Common myeloid progenitor, CD34-positive (primary cell): Measurements from ENCODE around the gene BFSP2.

Experiments
- CTCF ChIA-PET: fragments of 350-600 bp; sonication (Branson Sonifier 250); formaldehyde crosslinking; loops from one replicate; lab custom pipeline; 2021; ENCODE audit warnings: antibody characterized with exemption; lab: Charles Lee
- POLR2A ChIA-PET: fragments of 350-600 bp; sonication (Branson Sonifier 250); formaldehyde crosslinking; loops from one replicate; lab custom pipeline; 2021; ENCODE audit warnings: antibody characterized with exemption; lab: Charles Lee
- DNase-seq, 3 donors: peaks; one replicate each; pipeline versions ENCODE4 v3.0.0 to v3.0.0-alpha.2; 2013
- H3K27ac ChIP-seq, 2 experiments: 1 replicate in 1 of 2; 2 replicates in 1 of 2; pipeline ENCODE4 v1.7.0; 2013; ENCODE audit warnings: inconsistent platforms in 2 of 2, low read length in 2 of 2, mild to moderate bottlenecking in 2 of 2, low read depth in 1 of 2, moderate library complexity in 1 of 2; ENCODE audit not compliant: severe bottlenecking in 2 of 2, insufficient read depth in 1 of 2, poor library complexity in 1 of 2
- H3K27me3 ChIP-seq, 5 experiments: replicated peaks in 2 of 5; 1 replicate in 3 of 5; 2 replicates in 2 of 5; pipeline versions ENCODE4 v1.6.1 to v1.7.0; 2013; ENCODE audit warnings: low read length in 4 of 5, mild to moderate bottlenecking in 2 of 5, moderate library complexity in 2 of 5, inconsistent platforms in 1 of 5; ENCODE audit not compliant: insufficient read depth in 5 of 5, control insufficient read depth in 4 of 5
- H3K36me3 ChIP-seq, 4 experiments: 1 replicate in 2 of 4; 2 replicates in 2 of 4; pipeline versions ENCODE4 v1.6.1 to v1.7.0; 2013; ENCODE audit warnings: low read length in 3 of 4, control low read depth in 1 of 4, mild to moderate bottlenecking in 1 of 4; ENCODE audit not compliant: control insufficient read depth in 4 of 4, insufficient read depth in 4 of 4
- H3K4me1 ChIP-seq, 4 experiments: 1 replicate in 3 of 4; 2 replicates in 1 of 4; pipeline versions ENCODE4 v1.6.1 to v1.7.1; 2013; ENCODE audit warnings: low read length in 3 of 4, mild to moderate bottlenecking in 3 of 4, control low read depth in 1 of 4, inconsistent platforms in 1 of 4, moderate library complexity in 1 of 4; ENCODE audit not compliant: control insufficient read depth in 4 of 4, insufficient read depth in 4 of 4; ENCODE audit errors: control extremely low read depth in 1 of 4
- H3K4me3 ChIP-seq, 7 experiments: 1 replicate in 4 of 7; 2 replicates in 3 of 7; pipeline versions ENCODE4 v1.5.1 to v1.7.0; 2013; ENCODE audit warnings: mild to moderate bottlenecking in 7 of 7, low read length in 6 of 7, moderate library complexity in 6 of 7, inconsistent platforms in 2 of 7, low read depth in 2 of 7, control low read depth in 1 of 7; ENCODE audit not compliant: insufficient read depth in 4 of 7, control insufficient read depth in 1 of 7; ENCODE audit errors: extremely low read depth in 1 of 7
- H3K9me3 ChIP-seq, 5 experiments: 1 replicate in 4 of 5; 2 replicates in 1 of 5; pipeline versions ENCODE4 v1.6.1 to v1.7.1; 2013; ENCODE audit warnings: low read length in 4 of 5, mild to moderate bottlenecking in 2 of 5, inconsistent platforms in 1 of 5, low read depth in 1 of 5, moderate library complexity in 1 of 5; ENCODE audit not compliant: control insufficient read depth in 4 of 5, insufficient read depth in 2 of 5; ENCODE audit errors: control extremely low read depth in 1 of 5
- WGBS: methylation state at CpG from one replicate; pipeline ENCODE4 v1.1.5; 2013; ENCODE audit not compliant: insufficient coverage; 5-methylcytosine and 5-hydroxymethylcytosine counted together

BFSP2 gene

GRCh38 chr3:133366921-133367320 is 32.9 kb upstream of the BFSP2 start:
- Histone ChIP-seq H3K36me3 (no peaks in the 10 kb centered on the region), H3K9me3 (no peaks in the 10 kb centered on the region), H3K4me3 (no peak overlapping the region), H3K27ac (no peak overlapping the region), H3K27me3 (peaks cover 0 to 3% (median 0%) of the 10 kb centered on the region in 5 experiments), H3K4me1 (peaks cover 0 to 5% (median 2%) of the 10 kb centered on the region in 4 experiments)
- ChIA-PET POLR2A (no interaction called here), CTCF (interaction anchor here (0.7 to 2.8 kb wide), 4 partner anchors 17 to 326 kb away, joined by 3 to 9 read pairs (median 4); no protein-coding TSS in a partner anchor)
- DNase-seq = no peak
- no CpG with 5 or more reads among the region's 2 CpGs for WGBS

GRCh38 chr3:133367403-133367802 is 32.5 kb upstream of the BFSP2 start:
- no peak for DNase-seq
- Histone ChIP-seq H3K36me3 (no peaks in the 10 kb centered on the region), H3K27ac (no peak overlapping the region), H3K4me1 (peaks cover 0 to 5% (median 2%) of the 10 kb centered on the region in 4 experiments), H3K27me3 (peaks cover 0 to 7% (median 0%) of the 10 kb centered on the region in 5 experiments), H3K4me3 (no peak overlapping the region), H3K9me3 (no peaks in the 10 kb centered on the region)
- ChIA-PET POLR2A (no interaction called here), CTCF (interaction anchor here (0.7 to 2.8 kb wide), 6 partner anchors 9 to 636 kb away, joined by 3 to 11 read pairs (median 6); no protein-coding TSS in a partner anchor)
- 97% methylated on average over 3 of the region's 3 CpGs for WGBS

- DNase-seq = no peak
- H3K4me3 ChIP-seq = no peak overlapping the region
- POLR2A ChIA-PET = no interaction called here
- CTCF ChIA-PET = interaction anchor here (1.3 to 1.9 kb wide), 3 partner anchors 9 to 637 kb away, joined by 5 to 11 read pairs (median 6); no protein-coding TSS in a partner anchor
- no peaks in the 10 kb centered on the region for H3K36me3 ChIP-seq
- H3K27ac ChIP-seq = no peak overlapping the region
- 100% methylated on average over 1 of the region's 1 CpG for WGBS
- no peaks in the 10 kb centered on the region for H3K9me3 ChIP-seq
- peaks cover 0 to 5% (median 2%) of the 10 kb centered on the region in 4 experiments for H3K4me1 ChIP-seq
- peaks cover 0 to 8% (median 0%) of the 10 kb centered on the region in 5 experiments for H3K27me3 ChIP-seq
Observed at GRCh38 chr3:133367956-133368355, 31.9 kb upstream of the BFSP2 start.

GRCh38 chr3:133368371-133369067 is 31.3 kb upstream of the BFSP2 start:
- DNase-seq = no peak
- Histone ChIP-seq H3K4me1 (peaks cover 0 to 5% (median 2%) of the 10 kb centered on the region in 4 experiments), H3K9me3 (no peaks in the 10 kb centered on the region), H3K4me3 (no peak overlapping the region), H3K27me3 (peaks cover 0 to 8% (median 0%) of the 10 kb centered on the region in 5 experiments), H3K36me3 (no peaks in the 10 kb centered on the region), H3K27ac (no peak overlapping the region)
- 86% methylated on average over 2 of the region's 4 CpGs for WGBS
- ChIA-PET POLR2A (no interaction called here), CTCF (interaction anchor here (1.8 to 5.5 kb wide), 3 partner anchors 8 to 637 kb away, joined by 6 to 42 read pairs (median 11); no protein-coding TSS in a partner anchor)

- 97% methylated on average over 9 of the region's 9 CpGs for WGBS
- H3K27ac ChIP-seq = no peak overlapping the region
- H3K4me1 ChIP-seq = peaks cover 0 to 3% (median 1%) of the 10 kb centered on the region in 4 experiments
- H3K4me3 ChIP-seq = no peak overlapping the region
- no peaks in the 10 kb centered on the region for H3K36me3 ChIP-seq
- no peak for DNase-seq
- CTCF ChIA-PET = interaction anchor here (1.8 to 5.5 kb wide), 3 partner anchors 8 to 638 kb away, joined by 6 to 42 read pairs (median 11); no protein-coding TSS in a partner anchor
- H3K27me3 ChIP-seq = peaks cover 0 to 8% (median 0%) of the 10 kb centered on the region in 5 experiments
- POLR2A ChIA-PET = no interaction called here
- H3K9me3 ChIP-seq = no peaks in the 10 kb centered on the region
Observed at GRCh38 chr3:133369068-133369440, 30.8 kb upstream of the BFSP2 start.

- POLR2A ChIA-PET = no interaction called here
Observed at GRCh38 chr3:133371181-133371580, 28.7 kb upstream of the BFSP2 start.

GRCh38 chr3:133371676-133372075 is 28.2 kb upstream of the BFSP2 start:
- ChIA-PET POLR2A (no interaction called here), CTCF (interaction anchor here (0.8 to 6.9 kb wide), 5 partner anchors 9 to 645 kb away, joined by 3 to 51 read pairs (median 14); no protein-coding TSS in a partner anchor)
- H3K27me3 ChIP-seq = peaks cover 0 to 7% (median 0%) of the 10 kb centered on the region in 5 experiments
- WGBS = no CpG with 5 or more reads among the region's 1 CpG
- DNase-seq = no peak
- no peak overlapping the region for H3K27ac ChIP-seq
- H3K36me3 ChIP-seq = no peaks in the 10 kb centered on the region
- H3K4me3 ChIP-seq = no peak overlapping the region
- H3K4me1 ChIP-seq = no peaks in the 10 kb centered on the region
- H3K9me3 ChIP-seq = no peaks in the 10 kb centered on the region

More at GRCh38 chr3:133371181-133371580, 28.7 kb upstream of the BFSP2 start:
- no peaks in the 10 kb centered on the region for H3K9me3 ChIP-seq
- no peak overlapping the region for H3K27ac ChIP-seq
- DNase-seq = no peak
- no peaks in the 10 kb centered on the region for H3K4me1 ChIP-seq
- CTCF ChIA-PET = interaction anchor here (0.8 to 6.9 kb wide), 6 partner anchors 10 to 641 kb away, joined by 3 to 51 read pairs (median 8); no protein-coding TSS in a partner anchor
- no peaks in the 10 kb centered on the region for H3K36me3 ChIP-seq
- H3K27me3 ChIP-seq = peaks cover 0 to 8% (median 0%) of the 10 kb centered on the region in 5 experiments
- no peak overlapping the region for H3K4me3 ChIP-seq
- 100% methylated on average over 1 of the region's 2 CpGs for WGBS
